ENCODE data around the gene NAGPA. TPM values are rescaled to one million over a fixed set of nuclear protein-coding genes. Genes with fewer than 3 reads are reported as not detected.

NAGPA gene
- polyA plus RNA-seq, 1 donor (not counting 4 experiments of a cell fraction or from before 2014, with no cell fraction given), result 5.0 TPM

- H3K4me1 ChIP-seq (ENCODE audit: control insufficient read depth, extremely low read depth, insufficient read depth, low read length), result no peaks in the 10 kb centered on the region
- no peak overlapping the region for H3K9ac ChIP-seq (ENCODE audit: control insufficient read depth, extremely low read depth, insufficient read depth, low read length)
- H3K4me2 ChIP-seq (ENCODE audit: control insufficient read depth, extremely low read depth, insufficient read depth, low read depth, low read length), result no peak overlapping the region
- DNase-seq (ENCODE audit: low read depth, low spot score) (no peak), FAIRE-seq (no peak)
- H3K27me3 ChIP-seq (ENCODE audit: control insufficient read depth, extremely low read depth, insufficient read depth, low read length), result peaks cover 4% of the 10 kb centered on the region
- H2AFZ ChIP-seq (ENCODE audit: control insufficient read depth, low read length), result no peak overlapping the region
- dilution Hi-C loops (cut with MboI; ENCODE audit: extremely low pct_ligation_motif_present, low sequenced_read_pairs), result no loop called here
- H4K20me1 ChIP-seq (ENCODE audit: control insufficient read depth, extremely low read depth, insufficient read depth, low read length), result no peaks in the 10 kb centered on the region
- H3K9me1 ChIP-seq (ENCODE audit: control insufficient read depth, extremely low read depth, insufficient read depth, low read length), result no peaks in the 10 kb centered on the region
- no peaks in the 10 kb centered on the region for H3K79me2 ChIP-seq (ENCODE audit: control insufficient read depth, insufficient read depth, low read length)
- H3K4me3 ChIP-seq (ENCODE audit: control insufficient read depth in 2 of 3, extremely low read depth in 1 of 3, insufficient read depth in 2 of 3, low read depth in 1 of 3, low read length in 3 of 3), result no peak overlapping the region
- no peak overlapping the region for H3K27ac ChIP-seq (ENCODE audit: control insufficient read depth, insufficient read depth, low read length)
- H3K36me3 ChIP-seq (ENCODE audit: control insufficient read depth in 2 of 2, extremely low read depth in 1 of 2, insufficient read depth in 2 of 2, low read length in 2 of 2), result no peaks in the 10 kb centered on the region
- no peaks in the 10 kb centered on the region for H3K9me3 ChIP-seq (ENCODE audit: control insufficient read depth, low read depth, low read length)
- no peak for TF ChIP-seq EZH2 (IDR thresholded peaks at IDR 0.05; ENCODE audit: low read length)
- no peak for TF ChIP-seq CTCF (optimal IDR thresholded peaks at IDR 0.05 in 1 of 3, IDR thresholded peaks at IDR 0.05 in 1 of 3, conservative IDR thresholded peaks at IDR 0.05 in 1 of 3; ENCODE audit: extremely low read depth in 1 of 3, insufficient read depth in 2 of 3, low read length in 3 of 3)
These were observed 26.4 kb upstream of the NAGPA start for GRCh38 chr16:5060073-5060641.

GRCh38 chr16:5059386-5060072, 25.8 kb upstream of the NAGPA start:
- Histone ChIP-seq H3K27me3 (ENCODE audit: control insufficient read depth, extremely low read depth, insufficient read depth, low read length) (peaks cover 5% of the 10 kb centered on the region), H3K9me3 (ENCODE audit: control insufficient read depth, low read depth, low read length) (no peaks in the 10 kb centered on the region), H3K79me2 (ENCODE audit: control insufficient read depth, insufficient read depth, low read length) (no peaks in the 10 kb centered on the region), H2AFZ (ENCODE audit: control insufficient read depth, low read length) (no peak overlapping the region), H3K9ac (ENCODE audit: control insufficient read depth, extremely low read depth, insufficient read depth, low read length) (no peak overlapping the region), H3K4me1 (ENCODE audit: control insufficient read depth, extremely low read depth, insufficient read depth, low read length) (no peaks in the 10 kb centered on the region), H3K4me3 (ENCODE audit: control insufficient read depth in 2 of 3, extremely low read depth in 1 of 3, insufficient read depth in 2 of 3, low read depth in 1 of 3, low read length in 3 of 3) (no peak overlapping the region), H3K27ac (ENCODE audit: control insufficient read depth, insufficient read depth, low read length) (no peak overlapping the region), H4K20me1 (ENCODE audit: control insufficient read depth, extremely low read depth, insufficient read depth, low read length) (no peaks in the 10 kb centered on the region), H3K4me2 (ENCODE audit: control insufficient read depth, extremely low read depth, insufficient read depth, low read depth, low read length) (no peak overlapping the region), H3K9me1 (ENCODE audit: control insufficient read depth, extremely low read depth, insufficient read depth, low read length) (no peaks in the 10 kb centered on the region), H3K36me3 (ENCODE audit: control insufficient read depth in 2 of 2, extremely low read depth in 1 of 2, insufficient read depth in 2 of 2, low read length in 2 of 2) (no peaks in the 10 kb centered on the region)
- dilution Hi-C loops (cut with MboI; ENCODE audit: extremely low pct_ligation_motif_present, low sequenced_read_pairs), result no loop called here
- FAIRE-seq (no peak), DNase-seq (ENCODE audit: low read depth, low spot score) (no peak)
- TF ChIP-seq EZH2 (IDR thresholded peaks at IDR 0.05; ENCODE audit: low read length) (no peak), CTCF (optimal IDR thresholded peaks at IDR 0.05 in 1 of 3, IDR thresholded peaks at IDR 0.05 in 1 of 3, conservative IDR thresholded peaks at IDR 0.05 in 1 of 3; ENCODE audit: extremely low read depth in 1 of 3, insufficient read depth in 2 of 3, low read length in 3 of 3) (no peak)

All from keratinocyte (primary cell).